K562 (cell line): ENCODE results near the gene MCC. TPM values are rescaled to one million over a fixed set of nuclear protein-coding genes. Genes with fewer than 3 reads are reported as not detected.

Source experiments
- BCL6 ChIP-seq: fragments of 250-450 bp; sonication (Bioruptor Pico); IDR thresholded peaks from 2 replicates; pipeline ENCODE4 v1.4.0; 2020
- CHCHD3 ChIP-seq: fragments of 250-450 bp; sonication (Bioruptor Pico); IDR thresholded peaks from 2 replicates; pipeline ENCODE4 v2.1.2; 2022; ENCODE audit warnings: mild to moderate bottlenecking
- COPS2 ChIP-seq: fragments of 450-650 bp; conservative IDR thresholded peaks from 2 replicates; pipeline ENCODE4 v1.6.1; 2016; ENCODE audit warnings: mild to moderate bottlenecking, moderate library complexity
- EZH2 ChIP-seq: IDR thresholded peaks from 2 replicates; pipeline ENCODE4 v1.6.1; 2012; ENCODE audit warnings: low read depth, mild to moderate bottlenecking, inconsistent platforms, low read length, borderline replicate concordance
- FOXK2 ChIP-seq, 2 experiments: fragments of 450-650 bp; IDR thresholded peaks in 1 of 2; conservative IDR thresholded peaks in 1 of 2; 2 replicates each; pipeline ENCODE4 v1.6.1; 2016; ENCODE audit warnings: low read depth in 2 of 2, mild to moderate bottlenecking in 1 of 2
- GTF2E2 ChIP-seq: fragments of 200-800 bp; sonication (Bioruptor generic); IDR thresholded peaks from 2 replicates; pipeline ENCODE4 v1.6.1; 2016; ENCODE audit warnings: missing genetic modification characterization, missing compliant biosample characterization
- GTF2F1 ChIP-seq: IDR thresholded peaks from 2 replicates; pipeline ENCODE4 v1.6.1; 2011; ENCODE audit warnings: low read depth, low read length, improper control_type of control experiment
- HDAC8 ChIP-seq: fragments of 450-650 bp; IDR thresholded peaks from 2 replicates; pipeline ENCODE4 v1.6.1; 2016; ENCODE audit warnings: mild to moderate bottlenecking, missing genetic modification characterization, moderate library complexity, missing compliant biosample characterization
- JUN ChIP-seq, 2 experiments: sonication (generic) in 1 of 2; formaldehyde crosslinking in 1 of 2; IDR thresholded peaks; 2 replicates each; pipeline versions ENCODE4 v1.6.1 to v1.8.0; 2012 to 2022; ENCODE audit warnings: borderline replicate concordance in 2 of 2, mild to moderate bottlenecking in 2 of 2, improper control_type of control experiment in 1 of 2, low read depth in 1 of 2, low read length in 1 of 2, missing genetic modification reagents in 1 of 2
- JUNB ChIP-seq: fragments of 450-650 bp; formaldehyde crosslinking; conservative IDR thresholded peaks from 2 replicates; pipeline ENCODE4 v1.4.0; 2020; ENCODE audit warnings: mild to moderate bottlenecking
- SMAD4 ChIP-seq: fragments of 250-450 bp; sonication (Bioruptor Pico); conservative IDR thresholded peaks from 2 replicates; pipeline ENCODE4 v1.8.0; 2021; ENCODE audit warnings: inconsistent platforms, mild to moderate bottlenecking, moderate library complexity
- ZNF778 ChIP-seq: fragments of 450-650 bp; formaldehyde crosslinking; IDR thresholded peaks from 2 replicates; pipeline ENCODE4 v1.4.0; 2020; ENCODE audit warnings: mild to moderate bottlenecking, moderate library complexity
- polyA plus RNA-seq, 8 experiments: library from polyadenylated mRNA; depleted of rRNA in 4 of 8; stranded (reverse) in 5 of 8; unstranded in 3 of 8; fragments of >200 nt; fragmentation: Nextera tagmentation in 2 of 8; fragmentation: Illumina TruSeq in 1 of 8; extraction: Ambion mirVana in 2 of 8; extraction: Trizol in 1 of 8; gene quantifications; 2 replicates each; pipeline versions ENCODE4 v1.2.1 to v1.2.3, GENCODE V29; 2011 to 2014; ENCODE audit warnings: inconsistent platforms in 1 of 8, missing spikeins in 1 of 8
- total RNA-seq, 7 experiments: library from RNA; depleted of rRNA in 6 of 7; stranded (reverse); fragments of >200 nt in 6 of 7; fragmentation: Illumina TruSeq in 2 of 7; extraction: Trizol in 2 of 7; gene quantifications; 2 replicates each; pipeline versions ENCODE4 v1.2.1 to v1.2.3, GENCODE V29; 2011 to 2021; ENCODE audit warnings: low replicate concordance in 1 of 7
- TF ChIP-seq, protein P1 (sequence below), 2 experiments: fragments of 450-650 bp; IDR thresholded peaks; 2 replicates each; pipeline ENCODE4 v1.6.1; 2016
- TF ChIP-seq, protein P2 (sequence below): fragments of 450-650 bp; IDR thresholded peaks from 2 replicates; pipeline ENCODE4 v1.6.1; 2017; ENCODE audit warnings: antibody characterized with exemption
- TF ChIP-seq, protein P3 (sequence below), 2 experiments: fragments of 250-450 bp in 1 of 2; fragments of 450-650 bp in 1 of 2; sonication (Bioruptor Pico) in 1 of 2; IDR thresholded peaks; 2 replicates each; pipeline versions ENCODE4 v1.6.1 to v1.8.0; 2016 to 2021; ENCODE audit warnings: mild to moderate bottlenecking in 2 of 2, moderate library complexity in 2 of 2, missing compliant biosample characterization in 1 of 2, missing genetic modification characterization in 1 of 2
- TF ChIP-seq, protein P4 (sequence below): sonication (generic); formaldehyde crosslinking; IDR thresholded peaks from 2 replicates; pipeline ENCODE4 v1.8.1; 2023; ENCODE audit warnings: missing genetic modification reagents, mild to moderate bottlenecking, borderline replicate concordance
- TF ChIP-seq, protein P5 (sequence below): fragments of 450-650 bp; IDR thresholded peaks from 2 replicates; pipeline ENCODE4 v1.7.0; 2016; ENCODE audit warnings: borderline replicate concordance

The MCC gene
- total and polyA plus RNA-seq, 9 of the 15 experiments (the other 6 are each of a cell fraction or from before 2014, with no cell fraction given) = 0.04 to 0.24 (median 0.06) TPM; not detected in 1

DNA sequence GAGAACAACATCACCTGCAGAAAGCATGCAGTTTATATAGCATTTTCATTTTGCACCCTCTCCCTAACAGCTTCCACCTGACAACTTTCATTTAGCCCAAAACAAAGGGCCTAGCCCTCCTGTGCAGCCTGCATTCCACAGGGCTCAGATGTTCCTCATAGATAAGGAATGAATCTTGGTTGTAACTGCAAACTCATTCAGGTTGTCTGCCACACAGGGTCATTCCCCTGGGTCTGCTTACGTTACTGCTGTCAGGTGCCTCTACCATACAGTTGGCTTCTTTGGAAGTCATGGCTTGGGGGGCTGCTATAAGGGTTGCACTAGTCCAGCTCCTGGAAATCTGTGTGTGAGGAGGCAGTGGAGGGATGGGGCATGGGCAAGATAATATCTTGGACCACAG, 514.3 kb downstream of the MCC start (continued):
- TF ChIP-seq, protein P1, sequence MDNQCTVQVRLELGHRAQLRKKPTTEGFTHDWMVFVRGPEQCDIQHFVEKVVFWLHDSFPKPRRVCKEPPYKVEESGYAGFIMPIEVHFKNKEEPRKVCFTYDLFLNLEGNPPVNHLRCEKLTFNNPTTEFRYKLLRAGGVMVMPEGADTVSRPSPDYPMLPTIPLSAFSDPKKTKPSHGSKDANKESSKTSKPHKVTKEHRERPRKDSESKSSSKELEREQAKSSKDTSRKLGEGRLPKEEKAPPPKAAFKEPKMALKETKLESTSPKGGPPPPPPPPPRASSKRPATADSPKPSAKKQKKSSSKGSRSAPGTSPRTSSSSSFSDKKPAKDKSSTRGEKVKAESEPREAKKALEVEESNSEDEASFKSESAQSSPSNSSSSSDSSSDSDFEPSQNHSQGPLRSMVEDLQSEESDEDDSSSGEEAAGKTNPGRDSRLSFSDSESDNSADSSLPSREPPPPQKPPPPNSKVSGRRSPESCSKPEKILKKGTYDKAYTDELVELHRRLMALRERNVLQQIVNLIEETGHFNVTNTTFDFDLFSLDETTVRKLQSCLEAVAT (IDR thresholded peaks at IDR 0.05) = peak in 1 of 2 experiments; percentile 43; a peak in 1 of 4 replicates
- TF ChIP-seq JUNB (CRISPR knock-in tag) = no peak
- no peak for TF ChIP-seq COPS2
- TF ChIP-seq FOXK2 (conservative IDR thresholded peaks at IDR 0.05 in 1 of 2, IDR thresholded peaks at IDR 0.05 in 1 of 2; ENCODE audit: low read depth in 2 of 2) = peak in 1 of 2 experiments; percentile 68; a peak in 1 of 4 replicates
- 0 out of 2 replicates have a peak, but pooled peaks have one; percentile 23 for TF ChIP-seq JUN (IDR thresholded peaks at IDR 0.05; ENCODE audit: borderline replicate concordance, low read depth, low read length)
- TF ChIP-seq JUN (CRISPR knock-in tag; IDR thresholded peaks at IDR 0.05; ENCODE audit: borderline replicate concordance) = no peak
- TF ChIP-seq, protein P2, sequence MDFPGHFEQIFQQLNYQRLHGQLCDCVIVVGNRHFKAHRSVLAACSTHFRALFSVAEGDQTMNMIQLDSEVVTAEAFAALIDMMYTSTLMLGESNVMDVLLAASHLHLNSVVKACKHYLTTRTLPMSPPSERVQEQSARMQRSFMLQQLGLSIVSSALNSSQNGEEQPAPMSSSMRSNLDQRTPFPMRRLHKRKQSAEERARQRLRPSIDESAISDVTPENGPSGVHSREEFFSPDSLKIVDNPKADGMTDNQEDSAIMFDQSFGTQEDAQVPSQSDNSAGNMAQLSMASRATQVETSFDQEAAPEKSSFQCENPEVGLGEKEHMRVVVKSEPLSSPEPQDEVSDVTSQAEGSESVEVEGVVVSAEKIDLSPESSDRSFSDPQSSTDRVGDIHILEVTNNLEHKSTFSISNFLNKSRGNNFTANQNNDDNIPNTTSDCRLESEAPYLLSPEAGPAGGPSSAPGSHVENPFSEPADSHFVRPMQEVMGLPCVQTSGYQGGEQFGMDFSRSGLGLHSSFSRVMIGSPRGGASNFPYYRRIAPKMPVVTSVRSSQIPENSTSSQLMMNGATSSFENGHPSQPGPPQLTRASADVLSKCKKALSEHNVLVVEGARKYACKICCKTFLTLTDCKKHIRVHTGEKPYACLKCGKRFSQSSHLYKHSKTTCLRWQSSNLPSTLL = no peak
- no peak for TF ChIP-seq HDAC8 (tag)
- TF ChIP-seq, protein P3, sequence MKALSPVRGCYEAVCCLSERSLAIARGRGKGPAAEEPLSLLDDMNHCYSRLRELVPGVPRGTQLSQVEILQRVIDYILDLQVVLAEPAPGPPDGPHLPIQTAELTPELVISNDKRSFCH (CRISPR knock-in tag; IDR thresholded peaks at IDR 0.05) = no peak
- TF ChIP-seq, protein P3 (tag; IDR thresholded peaks at IDR 0.05) = no peak
- no peak for TF ChIP-seq ZNF778 (CRISPR knock-in tag)
- TF ChIP-seq SMAD4 (CRISPR knock-in tag) = peak; percentile 65
- TF ChIP-seq GTF2E2 = no peak
- no peak for TF ChIP-seq CHCHD3
- TF ChIP-seq, protein P4, sequence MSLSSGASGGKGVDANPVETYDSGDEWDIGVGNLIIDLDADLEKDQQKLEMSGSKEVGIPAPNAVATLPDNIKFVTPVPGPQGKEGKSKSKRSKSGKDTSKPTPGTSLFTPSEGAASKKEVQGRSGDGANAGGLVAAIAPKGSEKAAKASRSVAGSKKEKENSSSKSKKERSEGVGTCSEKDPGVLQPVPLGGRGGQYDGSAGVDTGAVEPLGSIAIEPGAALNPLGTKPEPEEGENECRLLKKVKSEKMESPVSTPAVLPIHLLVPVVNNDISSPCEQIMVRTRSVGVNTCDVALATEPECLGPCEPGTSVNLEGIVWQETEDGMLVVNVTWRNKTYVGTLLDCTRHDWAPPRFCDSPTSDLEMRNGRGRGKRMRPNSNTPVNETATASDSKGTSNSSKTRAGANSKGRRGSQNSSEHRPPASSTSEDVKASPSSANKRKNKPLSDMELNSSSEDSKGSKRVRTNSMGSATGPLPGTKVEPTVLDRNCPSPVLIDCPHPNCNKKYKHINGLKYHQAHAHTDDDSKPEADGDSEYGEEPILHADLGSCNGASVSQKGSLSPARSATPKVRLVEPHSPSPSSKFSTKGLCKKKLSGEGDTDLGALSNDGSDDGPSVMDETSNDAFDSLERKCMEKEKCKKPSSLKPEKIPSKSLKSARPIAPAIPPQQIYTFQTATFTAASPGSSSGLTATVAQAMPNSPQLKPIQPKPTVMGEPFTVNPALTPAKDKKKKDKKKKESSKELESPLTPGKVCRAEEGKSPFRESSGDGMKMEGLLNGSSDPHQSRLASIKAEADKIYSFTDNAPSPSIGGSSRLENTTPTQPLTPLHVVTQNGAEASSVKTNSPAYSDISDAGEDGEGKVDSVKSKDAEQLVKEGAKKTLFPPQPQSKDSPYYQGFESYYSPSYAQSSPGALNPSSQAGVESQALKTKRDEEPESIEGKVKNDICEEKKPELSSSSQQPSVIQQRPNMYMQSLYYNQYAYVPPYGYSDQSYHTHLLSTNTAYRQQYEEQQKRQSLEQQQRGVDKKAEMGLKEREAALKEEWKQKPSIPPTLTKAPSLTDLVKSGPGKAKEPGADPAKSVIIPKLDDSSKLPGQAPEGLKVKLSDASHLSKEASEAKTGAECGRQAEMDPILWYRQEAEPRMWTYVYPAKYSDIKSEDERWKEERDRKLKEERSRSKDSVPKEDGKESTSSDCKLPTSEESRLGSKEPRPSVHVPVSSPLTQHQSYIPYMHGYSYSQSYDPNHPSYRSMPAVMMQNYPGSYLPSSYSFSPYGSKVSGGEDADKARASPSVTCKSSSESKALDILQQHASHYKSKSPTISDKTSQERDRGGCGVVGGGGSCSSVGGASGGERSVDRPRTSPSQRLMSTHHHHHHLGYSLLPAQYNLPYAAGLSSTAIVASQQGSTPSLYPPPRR = no peak
- TF ChIP-seq GTF2F1 = no peak
- TF ChIP-seq EZH2 = no peak
- TF ChIP-seq, protein P5, sequence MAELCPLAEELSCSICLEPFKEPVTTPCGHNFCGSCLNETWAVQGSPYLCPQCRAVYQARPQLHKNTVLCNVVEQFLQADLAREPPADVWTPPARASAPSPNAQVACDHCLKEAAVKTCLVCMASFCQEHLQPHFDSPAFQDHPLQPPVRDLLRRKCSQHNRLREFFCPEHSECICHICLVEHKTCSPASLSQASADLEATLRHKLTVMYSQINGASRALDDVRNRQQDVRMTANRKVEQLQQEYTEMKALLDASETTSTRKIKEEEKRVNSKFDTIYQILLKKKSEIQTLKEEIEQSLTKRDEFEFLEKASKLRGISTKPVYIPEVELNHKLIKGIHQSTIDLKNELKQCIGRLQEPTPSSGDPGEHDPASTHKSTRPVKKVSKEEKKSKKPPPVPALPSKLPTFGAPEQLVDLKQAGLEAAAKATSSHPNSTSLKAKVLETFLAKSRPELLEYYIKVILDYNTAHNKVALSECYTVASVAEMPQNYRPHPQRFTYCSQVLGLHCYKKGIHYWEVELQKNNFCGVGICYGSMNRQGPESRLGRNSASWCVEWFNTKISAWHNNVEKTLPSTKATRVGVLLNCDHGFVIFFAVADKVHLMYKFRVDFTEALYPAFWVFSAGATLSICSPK = no peak
- no peak for TF ChIP-seq BCL6 (CRISPR knock-in tag)
